ENCODE measurements around the gene CNTNAP2.
"Not testable (repeated sequence)": the region's sequence is repeated elsewhere in the genome, so short reads cannot be mapped to it uniquely, and the experiment has no call there.

Gene CNTNAP2

GRCh38 chr7:148445260-148446044, 2328.9 kb downstream of the CNTNAP2 start:
- no peak overlapping the region for H3K9ac ChIP-seq (ENCODE audit: low read length)
- no peaks in the 10 kb centered on the region for H4K20me1 ChIP-seq (ENCODE audit: low read depth, low read length)
- H3K79me2 ChIP-seq (ENCODE audit: insufficient read depth, low read length), result no peaks in the 10 kb centered on the region
- no peaks in the 10 kb centered on the region for H3K27me3 ChIP-seq (ENCODE audit: low read length)
- H3K4me3 ChIP-seq (ENCODE audit: insufficient read depth, low read length, poor library complexity, severe bottlenecking), result no peak overlapping the region
- H3K4me2 ChIP-seq (ENCODE audit: low read depth, low read length, poor library complexity, severe bottlenecking), result no peak overlapping the region
- H3K9me3 ChIP-seq (ENCODE audit: insufficient read depth, low read length), result no peaks in the 10 kb centered on the region
- no peaks in the 10 kb centered on the region for H3F3A ChIP-seq (ENCODE audit: insufficient read depth)
- H2AFZ ChIP-seq (ENCODE audit: low read depth, low read length, severe bottlenecking), result no peak overlapping the region
- H3K9me2 ChIP-seq (replicated peaks; ENCODE audit: insufficient read depth, low read length), result no peaks in the 10 kb centered on the region
- TF ChIP-seq EZH2phosphoT487 (conservative IDR thresholded peaks at IDR 0.05; ENCODE audit: low read length), result no peak
- no peak for TF ChIP-seq CTCF (IDR thresholded peaks at IDR 0.05; ENCODE audit: insufficient read depth, low read length, poor library complexity, severe bottlenecking)
- no peaks in the 10 kb centered on the region for H3K36me3 ChIP-seq (ENCODE audit: low read length)
- no peak overlapping the region for H3K27ac ChIP-seq (ENCODE audit: low read depth, low read length)

- H3K27ac ChIP-seq (ENCODE audit: low read depth, low read length), result no peak overlapping the region
- no peak overlapping the region for H3K9ac ChIP-seq (ENCODE audit: low read length)
- TF ChIP-seq EZH2phosphoT487 (conservative IDR thresholded peaks at IDR 0.05; ENCODE audit: low read length), result no peak
- TF ChIP-seq CTCF (IDR thresholded peaks at IDR 0.05; ENCODE audit: insufficient read depth, low read length, poor library complexity, severe bottlenecking), result no peak
- H2AFZ ChIP-seq (ENCODE audit: low read depth, low read length, severe bottlenecking), result no peak overlapping the region
- H3F3A ChIP-seq (ENCODE audit: insufficient read depth), result no peaks in the 10 kb centered on the region
- no peaks in the 10 kb centered on the region for H3K79me2 ChIP-seq (ENCODE audit: insufficient read depth, low read length)
- no peaks in the 10 kb centered on the region for H3K9me2 ChIP-seq (replicated peaks; ENCODE audit: insufficient read depth, low read length)
- no peaks in the 10 kb centered on the region for H3K36me3 ChIP-seq (ENCODE audit: low read length)
- no peak overlapping the region for H3K4me2 ChIP-seq (ENCODE audit: low read depth, low read length, poor library complexity, severe bottlenecking)
- H3K27me3 ChIP-seq (ENCODE audit: low read length), result no peaks in the 10 kb centered on the region
- H3K4me3 ChIP-seq (ENCODE audit: insufficient read depth, low read length, poor library complexity, severe bottlenecking), result no peak overlapping the region
- no peaks in the 10 kb centered on the region for H4K20me1 ChIP-seq (ENCODE audit: low read depth, low read length)
- H3K9me3 ChIP-seq (ENCODE audit: insufficient read depth, low read length), result no peaks in the 10 kb centered on the region
These were observed 2330.7 kb downstream of the CNTNAP2 start for GRCh38 chr7:148447221-148447849.

- H3K4me2 ChIP-seq (ENCODE audit: low read depth, low read length, poor library complexity, severe bottlenecking); H3K79me2 ChIP-seq (ENCODE audit: insufficient read depth, low read length); H3F3A ChIP-seq (ENCODE audit: insufficient read depth); H2AFZ ChIP-seq (ENCODE audit: low read depth, low read length, severe bottlenecking); H3K36me3 ChIP-seq (ENCODE audit: low read length); H3K4me3 ChIP-seq (ENCODE audit: insufficient read depth, low read length, poor library complexity, severe bottlenecking); H4K20me1 ChIP-seq (ENCODE audit: low read depth, low read length); H3K9ac ChIP-seq (ENCODE audit: low read length); H3K9me3 ChIP-seq (ENCODE audit: insufficient read depth, low read length); H3K27me3 ChIP-seq (ENCODE audit: low read length); H3K9me2 ChIP-seq (replicated peaks; ENCODE audit: insufficient read depth, low read length); H3K27ac ChIP-seq (ENCODE audit: low read depth, low read length): not testable (repeated sequence)
These were observed 2334.9 kb downstream of the CNTNAP2 start for GRCh38 chr7:148451526-148451925.

GRCh38 chr7:148456351-148456750, 2339.8 kb downstream of the CNTNAP2 start:
- H3K79me2 ChIP-seq (ENCODE audit: insufficient read depth, low read length), result no peaks in the 10 kb centered on the region
- no peak overlapping the region for H2AFZ ChIP-seq (ENCODE audit: low read depth, low read length, severe bottlenecking)
- no peaks in the 10 kb centered on the region for H3F3A ChIP-seq (ENCODE audit: insufficient read depth)
- H3K27ac ChIP-seq (ENCODE audit: low read depth, low read length), result no peak overlapping the region
- H3K9me2 ChIP-seq (replicated peaks; ENCODE audit: insufficient read depth, low read length), result no peaks in the 10 kb centered on the region
- H3K4me3 ChIP-seq (ENCODE audit: insufficient read depth, low read length, poor library complexity, severe bottlenecking), result no peak overlapping the region
- H3K9ac ChIP-seq (ENCODE audit: low read length), result no peak overlapping the region
- H3K9me3 ChIP-seq (ENCODE audit: insufficient read depth, low read length), result no peaks in the 10 kb centered on the region
- no peaks in the 10 kb centered on the region for H3K27me3 ChIP-seq (ENCODE audit: low read length)
- no peaks in the 10 kb centered on the region for H3K36me3 ChIP-seq (ENCODE audit: low read length)
- no peak overlapping the region for H3K4me2 ChIP-seq (ENCODE audit: low read depth, low read length, poor library complexity, severe bottlenecking)
- H4K20me1 ChIP-seq (ENCODE audit: low read depth, low read length), result no peaks in the 10 kb centered on the region
- no peak for TF ChIP-seq CTCF (IDR thresholded peaks at IDR 0.05; ENCODE audit: insufficient read depth, low read length, poor library complexity, severe bottlenecking)
- TF ChIP-seq EZH2phosphoT487 (conservative IDR thresholded peaks at IDR 0.05; ENCODE audit: low read length), result no peak
